ENCODE results near the gene SCFD2.

DNA sequence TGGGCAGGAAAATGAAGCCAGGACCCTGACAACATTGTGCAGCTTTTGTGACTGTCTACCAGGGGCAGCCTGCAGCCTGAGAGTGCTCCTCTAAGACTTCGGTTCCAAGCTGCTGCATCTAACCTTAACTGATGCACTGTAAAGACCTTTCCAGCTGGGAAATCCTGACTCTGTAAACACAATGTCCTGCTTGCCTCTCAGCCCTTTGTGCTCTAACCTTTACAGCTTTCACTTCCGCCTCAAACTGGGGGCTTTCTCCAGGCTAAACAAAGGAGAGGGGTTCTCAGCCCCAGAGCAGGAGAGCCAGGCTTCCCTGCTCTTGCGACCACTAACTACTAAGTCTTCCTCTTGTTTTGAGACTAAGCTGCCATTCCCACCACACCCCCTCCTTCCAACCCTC is 523.1 kb downstream of the SCFD2 start:
- TF ChIP-seq TAF1 (IDR thresholded peaks at IDR 0.05; ENCODE audit: borderline replicate concordance, insufficient read depth, low read length) (no peak), SIN3A (IDR thresholded peaks at IDR 0.05; ENCODE audit: borderline replicate concordance, insufficient read depth, low read length) (no peak), POLR2AphosphoS5 (IDR thresholded peaks at IDR 0.05; ENCODE audit: low read depth, low read length) (no peak), FOXP2 (optimal IDR thresholded peaks at IDR 0.05; ENCODE audit: borderline replicate concordance, extremely low read depth, extremely low read length, insufficient read depth) (no peak)
- TF ChIP-seq, protein P1, sequence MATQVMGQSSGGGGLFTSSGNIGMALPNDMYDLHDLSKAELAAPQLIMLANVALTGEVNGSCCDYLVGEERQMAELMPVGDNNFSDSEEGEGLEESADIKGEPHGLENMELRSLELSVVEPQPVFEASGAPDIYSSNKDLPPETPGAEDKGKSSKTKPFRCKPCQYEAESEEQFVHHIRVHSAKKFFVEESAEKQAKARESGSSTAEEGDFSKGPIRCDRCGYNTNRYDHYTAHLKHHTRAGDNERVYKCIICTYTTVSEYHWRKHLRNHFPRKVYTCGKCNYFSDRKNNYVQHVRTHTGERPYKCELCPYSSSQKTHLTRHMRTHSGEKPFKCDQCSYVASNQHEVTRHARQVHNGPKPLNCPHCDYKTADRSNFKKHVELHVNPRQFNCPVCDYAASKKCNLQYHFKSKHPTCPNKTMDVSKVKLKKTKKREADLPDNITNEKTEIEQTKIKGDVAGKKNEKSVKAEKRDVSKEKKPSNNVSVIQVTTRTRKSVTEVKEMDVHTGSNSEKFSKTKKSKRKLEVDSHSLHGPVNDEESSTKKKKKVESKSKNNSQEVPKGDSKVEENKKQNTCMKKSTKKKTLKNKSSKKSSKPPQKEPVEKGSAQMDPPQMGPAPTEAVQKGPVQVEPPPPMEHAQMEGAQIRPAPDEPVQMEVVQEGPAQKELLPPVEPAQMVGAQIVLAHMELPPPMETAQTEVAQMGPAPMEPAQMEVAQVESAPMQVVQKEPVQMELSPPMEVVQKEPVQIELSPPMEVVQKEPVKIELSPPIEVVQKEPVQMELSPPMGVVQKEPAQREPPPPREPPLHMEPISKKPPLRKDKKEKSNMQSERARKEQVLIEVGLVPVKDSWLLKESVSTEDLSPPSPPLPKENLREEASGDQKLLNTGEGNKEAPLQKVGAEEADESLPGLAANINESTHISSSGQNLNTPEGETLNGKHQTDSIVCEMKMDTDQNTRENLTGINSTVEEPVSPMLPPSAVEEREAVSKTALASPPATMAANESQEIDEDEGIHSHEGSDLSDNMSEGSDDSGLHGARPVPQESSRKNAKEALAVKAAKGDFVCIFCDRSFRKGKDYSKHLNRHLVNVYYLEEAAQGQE (IDR thresholded peaks at IDR 0.05; ENCODE audit: insufficient read depth in 1 of 2, low read depth in 2 of 2, low read length in 2 of 2) = no peak

Measured in PFSK-1 (cell line).